NCI-H2029 (cell line): ENCODE measurements around the gene MACF1.
"Not testable (repeated sequence)": the region's sequence is repeated elsewhere in the genome, so short reads cannot be mapped to it uniquely, and the experiment has no call there.

Experiments used
- DNase-seq: peaks from one replicate; lab custom pipeline; 2025; lab: John Stamatoyannopoulos, UW

Gene MACF1

DNA sequence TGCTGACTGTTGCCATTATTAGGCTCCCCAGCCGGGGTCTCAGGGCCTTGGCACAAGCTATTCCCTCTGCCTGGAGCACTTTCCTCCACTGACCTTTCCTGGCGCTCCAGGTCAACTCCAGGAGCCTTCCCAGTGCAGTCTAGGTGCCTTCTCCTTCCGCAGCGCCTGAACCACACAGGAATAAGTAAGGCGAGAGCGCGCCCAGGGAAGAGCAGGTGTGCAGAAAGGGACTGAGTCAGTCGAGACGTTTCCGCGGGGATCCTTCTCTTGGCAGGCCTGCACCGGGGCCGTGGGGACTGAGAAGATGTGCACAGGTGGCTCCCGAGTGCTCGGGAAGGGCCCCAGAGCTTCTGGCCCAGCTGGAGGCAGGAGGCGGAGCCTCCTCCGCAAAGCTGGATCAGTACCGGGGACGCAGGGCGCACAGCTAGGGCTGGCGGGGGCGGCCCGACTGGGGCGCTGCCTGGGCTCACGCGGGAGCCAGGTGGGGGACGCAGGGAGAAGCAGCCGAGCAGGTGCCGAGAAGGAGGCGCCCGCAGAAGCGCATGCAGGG lies 286.2 kb downstream of the MACF1 start:
- DNase-seq: peak; percentile 96

DNA sequence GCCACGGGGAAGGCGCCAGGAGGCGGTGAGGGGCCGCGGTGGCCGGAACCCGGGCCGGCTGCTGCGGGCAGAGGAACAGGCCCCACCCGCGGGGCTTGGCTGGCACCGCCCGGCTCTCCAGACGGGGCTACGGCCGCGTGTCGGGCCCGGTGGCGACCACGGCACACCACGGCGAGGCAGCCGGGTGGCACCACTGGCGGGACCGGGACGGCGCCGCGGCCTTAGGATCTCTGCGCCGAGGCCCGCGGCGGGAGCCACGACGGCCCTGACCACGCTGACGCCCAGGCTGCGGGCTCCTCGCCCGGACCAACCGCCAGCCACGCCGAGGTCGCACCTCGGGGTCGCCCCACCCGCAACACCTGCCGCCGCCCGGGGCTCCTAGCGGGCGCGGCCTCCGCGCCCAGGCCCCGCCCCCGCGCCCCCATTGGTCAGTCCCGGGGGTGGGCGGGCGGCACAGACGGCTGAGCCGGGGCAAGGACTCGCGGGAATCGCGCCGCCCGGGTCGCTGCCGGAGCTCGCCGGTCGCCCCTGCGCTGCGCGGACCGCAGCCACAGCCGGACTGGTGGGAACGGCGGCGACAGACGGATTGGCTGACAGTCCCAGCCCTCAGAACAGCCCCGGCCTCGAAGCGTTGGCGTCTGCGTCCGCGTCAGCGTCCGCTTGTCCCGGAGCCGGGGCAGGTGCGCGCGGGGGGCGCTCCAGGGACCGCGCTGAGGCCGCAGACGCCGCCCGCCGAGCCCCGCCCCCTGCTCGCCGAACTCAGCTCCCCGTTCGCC lies 286.8 kb downstream of the MACF1 start, which contains the start of gene BMP8A:
Gene BMP8A, plus strand, starts transcription at position 491 of the 776 bp plus-strand sequence. CDS start 356 bp downstream, outside the sequence.
- DNase-seq: peak; percentile 100

DNA sequence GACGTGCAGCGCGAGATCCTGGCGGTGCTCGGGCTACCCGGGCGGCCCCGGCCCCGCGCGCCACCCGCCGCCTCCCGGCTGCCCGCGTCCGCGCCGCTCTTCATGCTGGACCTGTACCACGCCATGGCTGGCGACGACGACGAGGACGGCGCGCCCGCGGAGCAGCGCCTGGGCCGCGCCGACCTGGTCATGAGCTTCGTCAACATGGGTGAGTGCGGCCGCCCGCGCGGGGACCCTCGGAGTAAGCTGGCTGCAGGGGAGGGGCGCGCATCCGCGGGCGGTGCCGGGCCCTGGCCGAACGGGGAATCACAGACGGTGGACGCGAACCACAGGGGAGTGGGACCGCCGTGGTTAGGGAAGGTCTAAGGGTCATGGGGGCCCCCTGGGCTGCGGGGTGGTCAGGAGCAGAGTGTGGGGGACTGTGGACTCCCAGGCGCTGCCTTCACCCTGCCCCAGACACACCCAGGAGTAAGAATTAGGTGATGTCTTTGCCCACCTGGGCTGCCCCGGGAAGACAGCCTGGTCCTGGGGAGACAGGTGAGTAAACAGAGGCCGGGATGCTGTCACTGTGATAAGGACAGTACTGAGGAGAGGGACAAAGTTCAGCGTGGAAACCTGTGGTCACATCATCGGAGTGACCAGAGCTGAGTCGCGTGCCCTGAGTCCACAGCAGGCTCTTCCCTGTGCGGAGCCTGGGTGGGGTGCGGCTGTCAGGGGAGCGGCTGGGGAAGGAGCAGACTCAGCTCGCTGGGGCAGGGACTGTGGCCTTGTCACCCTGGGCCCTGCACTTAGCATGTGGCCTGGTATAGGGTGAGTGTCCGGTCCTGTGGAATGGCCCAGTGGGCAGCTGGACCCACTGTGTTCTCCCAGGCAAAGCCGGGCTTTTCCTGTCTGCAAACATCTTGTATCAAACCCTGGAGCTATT lies 287.9 kb downstream of the MACF1 start:
- not testable (repeated sequence) for DNase-seq

DNA sequence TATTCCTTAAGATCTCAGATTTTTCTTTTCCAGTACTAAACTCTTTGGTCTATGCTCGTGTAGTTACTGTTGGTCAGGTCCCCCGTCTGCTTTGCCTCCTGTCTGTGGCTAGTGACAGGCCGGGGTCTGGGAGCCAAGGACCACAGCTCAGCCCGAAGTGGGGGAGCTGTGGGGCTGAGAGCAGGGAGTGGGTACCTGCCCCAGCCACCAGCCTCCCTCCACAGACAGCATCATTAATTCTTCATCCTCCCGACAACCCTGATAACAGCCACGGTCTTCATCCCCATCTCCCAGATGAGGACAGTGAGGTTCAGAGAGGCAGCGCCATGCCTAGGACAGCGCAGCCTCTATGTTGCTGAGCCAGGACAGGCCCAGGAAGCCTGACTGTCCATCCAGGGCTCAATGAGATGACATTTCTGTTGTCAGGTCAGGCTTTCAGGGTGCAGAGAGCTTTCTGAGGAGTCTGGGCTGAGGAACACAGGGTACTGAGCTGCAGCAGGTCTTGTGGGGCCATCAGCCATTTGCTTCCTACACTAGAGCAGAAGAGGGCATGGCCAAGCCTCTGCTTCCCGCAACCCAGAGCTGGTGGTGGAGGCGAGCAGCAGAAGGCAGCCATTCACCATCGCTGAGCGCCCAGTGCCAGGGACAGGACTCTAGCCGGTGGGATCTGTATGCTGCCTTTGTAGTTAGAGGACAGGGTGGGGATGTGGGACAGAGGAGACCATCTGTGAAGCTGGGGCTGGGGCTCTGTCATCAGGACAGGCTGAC lies 288.7 kb downstream of the MACF1 start:
- DNase-seq: not testable (repeated sequence)

DNA sequence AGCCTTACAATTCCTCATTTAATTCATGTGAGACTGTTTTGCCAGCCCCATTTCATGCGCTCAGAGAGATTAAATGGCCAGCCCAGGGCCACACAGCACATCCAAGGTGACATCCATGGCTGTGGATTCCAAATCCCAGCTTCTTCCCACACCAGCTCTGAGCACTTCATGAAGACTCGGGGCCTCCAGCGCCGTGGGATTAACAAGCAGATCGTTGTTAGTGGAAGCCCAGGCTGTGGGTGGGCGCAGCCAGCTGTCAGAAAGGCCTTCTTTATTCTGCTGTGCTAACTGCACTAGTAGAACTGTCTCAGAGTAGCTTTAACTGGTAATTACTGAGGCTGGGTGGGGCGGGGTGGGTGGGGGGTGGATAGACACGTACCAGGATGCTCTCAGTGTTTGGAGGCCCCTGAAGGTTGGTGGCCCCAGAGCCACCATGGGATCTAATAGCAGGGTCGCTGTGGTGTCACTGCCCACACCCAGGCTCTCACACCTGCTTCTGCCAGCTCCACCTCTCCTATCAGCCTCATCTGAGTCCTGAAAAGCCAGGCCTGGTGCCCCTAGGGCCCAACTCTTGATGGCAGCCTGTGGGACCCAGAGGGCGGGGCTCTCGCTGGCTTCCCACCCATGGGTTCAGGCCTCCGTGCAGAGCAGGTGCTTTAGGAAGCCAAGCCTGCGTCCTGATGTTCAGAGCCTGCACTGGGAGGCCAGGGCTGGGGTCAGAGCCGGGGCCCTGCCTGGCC lies 290.3 kb downstream of the MACF1 start:
- DNase-seq: no peak

DNA sequence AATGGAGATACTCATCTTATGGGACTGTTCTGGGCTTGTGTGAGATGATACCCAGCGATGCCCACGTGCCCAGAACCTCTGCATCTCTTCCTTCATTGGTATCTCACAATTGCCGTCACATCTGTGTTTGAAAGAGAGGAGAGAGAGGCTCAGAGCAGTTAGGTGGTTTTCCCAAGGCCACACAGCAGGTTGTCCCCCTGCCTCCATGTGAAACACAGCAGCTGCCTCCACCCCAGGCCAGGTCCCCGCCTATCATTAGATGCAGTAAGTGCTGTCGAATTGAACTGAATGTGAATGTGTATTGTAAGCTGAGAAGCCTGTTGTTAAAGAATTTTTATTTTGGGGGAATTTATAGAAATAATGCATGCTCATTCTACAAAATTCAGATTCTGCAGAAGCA lies 292.0 kb downstream of the MACF1 start:
- DNase-seq: not testable (repeated sequence)

DNA sequence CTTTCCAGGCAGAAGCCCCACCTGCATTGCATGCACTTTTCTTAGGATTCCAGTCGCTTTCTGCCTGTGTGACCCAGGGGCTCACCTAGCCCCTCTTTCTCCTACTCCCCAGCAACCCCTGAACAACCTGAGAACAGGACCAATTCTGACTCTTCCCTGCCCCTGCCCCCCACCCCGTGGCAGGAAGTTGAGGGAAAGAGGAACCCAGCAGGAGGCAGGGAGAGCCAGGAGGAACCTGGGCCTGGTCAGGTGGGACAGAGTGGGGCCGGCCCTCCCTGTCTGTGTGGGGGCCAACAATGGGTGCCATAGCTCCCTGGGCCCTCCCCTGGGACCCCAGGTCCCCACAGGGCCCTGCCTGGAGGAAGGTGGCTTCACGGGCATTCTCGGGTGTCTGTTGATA lies 293.1 kb downstream of the MACF1 start:
- DNase-seq: no peak

DNA sequence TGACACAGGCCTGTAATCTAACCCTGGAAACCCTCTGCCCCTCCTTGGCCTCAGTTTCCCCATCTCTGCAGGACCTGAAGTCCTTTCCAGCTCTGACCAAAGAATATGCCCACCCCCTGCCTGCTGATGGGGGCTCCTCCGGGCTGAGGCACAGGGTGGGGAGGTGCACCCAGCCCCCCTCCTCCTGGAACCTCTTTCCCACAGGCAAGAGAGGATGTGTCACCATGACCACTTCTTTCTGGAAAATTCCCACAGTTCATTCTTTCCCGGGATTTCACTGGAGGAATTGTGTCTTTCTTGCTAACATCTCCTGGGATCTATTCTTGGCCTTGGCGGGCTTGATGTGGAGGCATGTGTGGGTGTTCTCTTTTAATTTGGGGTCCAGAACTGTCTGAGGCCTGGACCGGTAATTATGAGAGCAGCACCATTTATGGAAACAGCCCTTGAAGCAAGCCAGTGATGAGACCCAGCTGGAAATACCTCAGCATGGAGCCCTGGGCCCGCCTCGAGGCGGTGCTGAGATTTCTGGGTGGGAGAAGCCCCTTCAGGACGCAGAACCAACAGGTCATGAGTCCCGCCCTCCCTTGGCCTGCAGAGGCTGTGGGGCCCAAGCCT lies 293.7 kb downstream of the MACF1 start:
- DNase-seq: not testable (repeated sequence)

DNA sequence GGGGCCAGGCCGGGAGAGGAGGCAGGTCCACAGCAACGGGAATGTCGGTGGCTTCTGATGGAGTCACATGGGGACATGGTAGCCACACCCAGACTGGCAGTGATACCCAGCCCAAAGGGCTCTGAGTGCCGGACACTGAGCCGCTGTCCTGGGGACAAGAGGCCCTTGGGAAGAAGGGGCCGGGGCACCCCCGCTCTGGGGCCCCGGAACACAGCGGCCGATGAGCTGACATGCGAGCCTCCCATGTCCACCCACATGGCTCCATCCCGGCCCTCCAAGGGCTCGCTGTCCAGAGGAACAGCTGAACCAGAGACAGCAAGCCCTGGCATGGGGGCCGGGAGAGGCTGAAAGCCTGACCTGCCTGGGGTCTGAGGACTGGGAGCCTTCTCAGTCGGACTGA lies 294.3 kb downstream of the MACF1 start:
- not testable (repeated sequence) for DNase-seq

DNA sequence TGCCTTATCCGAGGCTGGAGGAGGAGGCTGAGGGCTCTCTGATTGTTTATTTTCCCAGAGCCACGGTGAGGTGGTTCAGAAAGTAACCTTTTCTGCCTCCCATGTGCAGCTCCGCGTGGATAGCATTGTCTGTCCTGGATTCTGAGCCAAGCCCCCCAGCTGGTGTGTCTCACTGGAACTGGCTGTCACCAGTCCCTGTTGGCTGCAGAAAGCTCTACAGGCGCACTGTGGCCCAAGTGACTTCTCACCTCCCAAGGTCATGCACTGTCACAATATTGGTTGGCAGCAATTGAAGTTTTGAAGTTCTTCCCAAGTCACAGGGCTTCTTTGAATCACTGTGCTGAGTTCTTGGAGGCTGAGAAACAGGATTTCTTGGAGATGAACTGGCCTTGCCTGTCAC lies 295.2 kb downstream of the MACF1 start:
- DNase-seq: peak; percentile 95

DNA sequence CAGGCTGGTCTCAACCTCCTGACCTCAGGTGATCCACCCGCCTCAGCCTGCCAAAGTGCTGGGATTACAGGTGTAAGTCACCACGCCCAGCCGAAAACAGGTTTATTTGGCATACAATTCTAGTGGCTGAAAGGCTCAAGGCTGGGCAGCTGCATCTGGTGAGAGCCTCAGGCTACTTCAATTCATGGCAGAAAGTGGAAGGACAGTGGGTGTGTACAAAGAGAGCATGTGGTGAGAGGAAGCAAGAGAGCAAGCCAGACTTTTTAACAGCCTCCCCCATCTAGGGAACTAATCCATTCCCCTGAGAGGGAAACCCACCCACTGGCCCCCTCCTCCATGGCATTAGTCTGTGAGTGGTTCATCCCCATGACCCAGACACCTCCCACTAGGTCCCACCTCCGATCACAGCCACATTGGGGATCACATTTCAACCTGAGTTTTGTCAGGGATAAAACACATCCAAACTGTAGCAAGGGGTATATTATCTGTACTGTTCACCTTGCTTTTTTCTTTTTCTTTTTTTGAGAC lies 296.4 kb downstream of the MACF1 start:
- peak; percentile 100 for DNase-seq

DNA sequence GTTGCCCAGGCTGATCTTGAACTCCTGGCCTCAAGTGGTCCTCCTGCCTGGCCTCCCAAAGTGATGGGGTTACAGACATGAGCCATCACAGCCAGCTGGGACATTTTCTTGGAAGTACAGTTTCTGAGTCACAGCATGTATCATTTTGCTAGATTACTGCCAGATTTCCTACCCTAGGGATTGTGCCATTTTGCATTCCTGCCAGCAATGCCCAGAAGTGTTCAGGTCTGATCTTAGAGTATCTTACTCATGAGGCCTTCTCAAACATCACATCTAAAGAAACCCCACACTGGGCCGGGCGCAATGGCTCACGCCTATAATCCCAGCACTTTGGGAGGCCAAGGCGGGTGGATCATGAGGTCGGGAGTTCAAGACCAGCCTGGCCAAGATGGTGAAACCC lies 297.2 kb downstream of the MACF1 start:
- no peak for DNase-seq

DNA sequence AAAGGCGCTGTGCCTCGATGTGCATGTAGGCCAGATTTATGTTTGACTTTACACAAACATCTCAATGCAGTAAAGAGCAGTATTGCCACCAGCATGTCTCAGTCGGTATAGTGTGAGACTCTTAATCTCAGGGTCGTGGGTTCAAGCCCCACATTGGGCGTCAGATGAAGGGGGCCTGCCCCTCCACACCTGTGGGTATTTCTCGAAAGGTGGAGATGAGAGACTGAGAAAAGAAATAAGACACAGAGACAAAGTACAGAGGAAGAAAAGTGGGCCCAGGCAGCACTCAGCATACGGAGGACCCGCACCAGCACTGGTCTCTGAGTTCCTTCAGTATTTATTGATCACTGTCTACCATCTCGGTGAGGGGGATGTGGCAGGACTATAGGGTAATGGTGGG lies 299.9 kb downstream of the MACF1 start:
- not testable (repeated sequence) for DNase-seq

DNA sequence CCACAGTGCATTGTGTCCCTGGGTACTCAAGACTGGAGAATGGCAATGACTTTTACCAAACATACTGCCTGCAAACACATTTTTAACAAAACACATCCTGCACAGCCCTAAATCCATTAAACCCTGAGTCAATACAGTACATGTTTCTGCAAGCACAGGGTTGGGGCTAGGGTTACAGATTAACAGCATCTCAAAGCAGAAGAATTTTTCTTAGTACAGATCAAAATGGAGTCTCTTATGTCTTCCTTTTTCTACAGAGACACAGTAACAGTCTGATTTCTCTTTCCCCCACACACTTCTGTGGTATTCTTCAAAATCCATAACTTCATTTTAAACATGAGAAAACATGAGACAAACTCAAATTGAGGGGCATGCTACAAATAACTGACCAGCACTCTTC lies 300.8 kb downstream of the MACF1 start:
- no peak for DNase-seq

DNA sequence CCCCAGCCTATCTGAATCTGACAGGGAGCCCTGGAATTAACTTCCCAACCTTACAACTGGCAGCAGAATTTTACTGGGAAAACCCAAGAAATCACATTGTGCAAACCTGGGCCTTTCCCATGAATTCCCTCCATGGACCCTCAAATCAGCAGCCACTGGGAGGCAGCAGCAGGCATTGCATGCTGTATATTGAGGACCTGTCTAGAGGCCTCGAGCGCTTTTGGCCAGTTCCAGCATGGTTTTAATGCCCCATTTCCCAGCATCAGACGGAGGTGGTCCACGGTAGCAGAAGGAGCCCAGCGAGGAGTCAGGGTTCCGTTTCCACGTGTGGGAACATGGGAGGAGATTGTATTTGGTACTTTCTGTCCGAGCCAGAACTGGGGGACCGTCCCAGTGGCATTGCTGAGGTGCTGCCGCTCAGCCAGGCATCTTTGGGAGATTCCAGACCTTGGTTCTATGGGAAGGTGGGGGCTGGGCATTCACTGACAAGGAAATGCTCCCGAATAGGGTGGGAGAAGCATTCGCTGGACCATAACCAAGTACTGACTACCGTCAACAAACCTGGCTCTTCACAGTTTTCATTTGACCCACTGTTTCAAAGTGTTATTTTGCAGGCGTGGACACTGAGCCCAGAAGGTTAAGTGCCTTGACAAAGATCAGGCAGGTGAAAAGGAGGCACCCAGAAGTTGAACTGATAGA lies 302.9 kb downstream of the MACF1 start:
- peak; percentile 98 for DNase-seq

DNA sequence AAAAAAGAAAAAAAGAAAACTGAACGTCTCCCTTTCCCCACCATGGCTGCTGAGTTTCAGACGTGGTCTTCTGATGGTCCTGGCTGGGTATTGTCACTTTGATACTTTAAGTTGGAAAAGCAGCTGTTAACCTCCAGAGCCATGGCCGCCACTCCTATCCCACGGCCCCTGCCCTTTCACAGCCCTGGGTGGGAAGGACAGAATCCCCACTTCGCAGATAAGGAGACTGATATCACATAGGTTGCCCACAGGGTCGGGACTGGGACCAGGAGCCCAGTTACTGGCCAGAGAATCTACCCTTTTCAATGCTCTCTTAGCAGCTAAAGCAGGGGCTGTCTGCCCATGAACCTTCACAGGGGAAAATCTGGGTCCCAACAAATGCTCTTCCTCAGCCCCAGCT lies 303.8 kb downstream of the MACF1 start:
- DNase-seq: no peak

DNA sequence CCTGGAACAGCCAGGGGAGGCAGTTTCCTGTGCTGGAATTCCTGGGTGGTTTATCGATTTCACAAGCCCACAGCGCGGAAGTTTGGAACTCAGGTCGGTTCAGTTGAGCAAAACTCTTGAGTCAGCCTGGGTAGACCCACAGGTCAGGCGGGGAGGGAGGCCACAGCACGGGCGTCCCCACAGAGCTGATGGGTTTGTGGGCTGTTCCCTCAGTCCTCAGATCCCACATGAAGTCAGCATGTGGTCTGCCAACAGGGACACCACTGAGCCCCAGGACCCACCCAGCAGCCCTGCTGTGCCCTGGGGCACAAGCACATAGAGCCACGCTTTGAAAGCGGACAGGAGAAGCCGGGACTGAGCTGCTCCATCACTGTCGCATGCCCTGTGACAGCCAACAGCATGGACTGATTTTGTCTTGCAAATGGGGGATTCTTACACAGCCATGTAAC lies 304.4 kb downstream of the MACF1 start:
- DNase-seq: no peak

DNA sequence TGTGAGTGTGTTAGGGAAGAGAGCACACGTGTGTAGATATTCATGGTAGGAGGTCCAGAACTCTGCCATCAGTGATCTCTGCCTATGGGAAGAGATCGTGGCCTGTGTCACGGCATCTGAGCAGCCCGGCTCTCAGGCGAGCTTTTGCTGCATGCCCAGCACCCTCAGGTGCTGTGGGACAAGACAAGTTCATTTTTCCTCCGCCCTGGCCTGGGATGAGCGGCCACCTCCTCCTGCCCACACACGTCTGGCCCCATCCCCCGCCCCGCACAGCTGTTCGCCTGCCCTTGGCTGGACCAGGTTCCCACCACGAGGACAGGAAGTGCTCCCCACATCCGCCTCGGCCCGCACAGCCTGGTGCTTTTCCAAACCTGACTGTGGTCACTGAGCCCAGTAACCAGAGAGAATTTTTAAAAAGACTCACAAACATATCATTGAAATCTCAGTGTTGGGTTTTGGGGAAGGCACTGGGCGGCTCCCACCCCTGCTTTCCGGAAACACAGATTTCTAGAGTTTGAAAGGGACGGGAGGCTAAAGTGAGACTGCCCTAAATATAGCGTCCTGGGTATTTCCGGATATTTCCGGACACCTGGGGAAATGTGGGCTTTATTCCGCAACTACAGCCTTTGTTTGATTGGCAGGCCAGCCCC lies 305.0 kb downstream of the MACF1 start:
- DNase-seq: no peak

DNA sequence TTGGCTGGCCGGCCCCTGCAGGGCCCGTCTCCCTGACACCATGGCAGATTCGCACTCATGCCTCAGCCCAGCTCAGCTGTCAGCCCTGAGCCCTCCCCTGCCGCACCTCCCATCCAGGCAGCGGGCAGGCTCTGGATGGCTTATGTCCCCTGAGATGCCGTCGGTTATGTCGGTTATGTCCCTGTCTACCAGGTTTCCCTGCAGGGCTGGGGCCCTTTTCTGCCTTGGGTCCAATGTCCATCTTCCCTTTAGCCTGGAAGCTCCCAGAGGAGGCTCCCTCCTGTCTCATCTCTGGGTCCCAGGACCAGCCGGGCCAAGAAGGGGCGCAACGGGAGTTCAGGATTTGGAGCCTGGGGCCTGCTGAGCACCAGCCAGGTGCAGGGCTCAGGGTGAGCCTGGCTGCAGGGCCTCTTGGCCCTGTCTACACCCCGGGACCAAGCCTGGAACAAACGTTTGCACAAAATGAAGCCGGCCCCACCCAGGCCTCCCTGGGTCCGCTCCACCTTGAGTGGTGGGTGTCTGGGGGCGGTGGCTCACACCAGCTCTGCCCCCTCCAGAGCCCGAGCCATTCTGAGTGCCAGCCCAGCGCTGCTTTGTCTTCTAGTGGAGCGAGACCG lies 306.2 kb downstream of the MACF1 start:
- DNase-seq: not testable (repeated sequence)
